Neural cell (in vitro differentiated cells): ENCODE results near the gene SAMD4A. TPM values are rescaled to one million over a fixed set of nuclear protein-coding genes. Genes with fewer than 3 reads are reported as not detected.

Experiments used
- H2AFZ ChIP-seq: fragments of 200-600, 300-800 bp; sonication (generic), shearing (Covaris generic); 2 replicates; pipeline ENCODE4 v1.6.0; 2014; ENCODE audit warnings: low read depth, mild to moderate bottlenecking, antibody characterized with exemption, low read length, moderate library complexity
- H3F3A ChIP-seq: fragments of 200-600 bp; shearing (Covaris generic); 2 replicates; pipeline ENCODE4 v1.6.1; 2016; ENCODE audit warnings: mild to moderate bottlenecking, moderate library complexity, mixed read lengths, antibody characterized with exemption, low read length; ENCODE audit not compliant: insufficient read depth, poor library complexity, severe bottlenecking
- H3K27ac ChIP-seq: fragments of 200-600, 300-800 bp; sonication (generic), shearing (Covaris generic); 2 replicates; pipeline ENCODE4 v1.5.1; 2014; ENCODE audit warnings: mild to moderate bottlenecking, low read length, moderate library complexity
- H3K27me3 ChIP-seq: fragments of 300-800, 200-600 bp; sonication (generic), shearing (Covaris generic); 2 replicates; pipeline ENCODE4 v1.6.0; 2014; ENCODE audit warnings: mild to moderate bottlenecking, low read depth, low read length, moderate library complexity; ENCODE audit not compliant: insufficient read depth
- H3K36me3 ChIP-seq: fragments of 300-800, 200-600 bp; sonication (generic), shearing (Covaris generic); 2 replicates; pipeline ENCODE4 v1.5.1; 2014; ENCODE audit warnings: mild to moderate bottlenecking, antibody characterized with exemption, low read length, moderate library complexity; ENCODE audit not compliant: insufficient read depth
- H3K4me2 ChIP-seq: fragments of 300-800, 200-600 bp; sonication (generic), shearing (Covaris generic); 2 replicates; pipeline ENCODE4 v1.6.0; 2014; ENCODE audit warnings: mild to moderate bottlenecking, low read length
- H3K4me3 ChIP-seq: fragments of 300-800, 200-600 bp; sonication (generic), shearing (Covaris generic); 2 replicates; pipeline ENCODE4 v1.5.1; 2014; ENCODE audit warnings: mild to moderate bottlenecking, low read length, moderate library complexity
- H3K79me2 ChIP-seq: fragments of 200-600 bp; shearing (Covaris generic); replicated peaks from 2 replicates; pipeline ENCODE4 v1.6.0; 2014; ENCODE audit warnings: mild to moderate bottlenecking, low read length, moderate library complexity; ENCODE audit not compliant: insufficient read depth
- H3K9ac ChIP-seq: fragments of 300-800, 200-600 bp; sonication (generic), shearing (Covaris generic); 2 replicates; pipeline ENCODE4 v1.6.1; 2016; ENCODE audit warnings: mild to moderate bottlenecking, low read length, mixed read lengths
- H3K9me2 ChIP-seq: fragments of 200-600 bp; shearing (Covaris generic); 2 replicates; pipeline ENCODE4 v1.6.1; 2016; ENCODE audit warnings: mild to moderate bottlenecking, low read length, mixed read lengths; ENCODE audit not compliant: insufficient read depth
- H3K9me3 ChIP-seq: fragments of 200-600, 300-800 bp; sonication (generic), shearing (Covaris generic); 2 replicates; pipeline ENCODE4 v1.6.1; 2016; ENCODE audit warnings: mild to moderate bottlenecking, mixed run types, low read length, moderate library complexity, mixed read lengths
- H4K20me1 ChIP-seq: fragments of 200-600 bp; shearing (Covaris generic); 2 replicates; pipeline ENCODE4 v1.6.1; 2016; ENCODE audit warnings: mild to moderate bottlenecking, mixed run types; ENCODE audit not compliant: insufficient read depth
- CTCF ChIP-seq: fragments of 450-650 bp; IDR thresholded peaks from 2 replicates; pipeline ENCODE4 v1.5.1; 2014; ENCODE audit warnings: antibody characterized with exemption, mild to moderate bottlenecking, moderate library complexity; ENCODE audit not compliant: poor library complexity, severe bottlenecking
- EP300 ChIP-seq: fragments of 450-650 bp; conservative IDR thresholded peaks from 2 replicates; pipeline ENCODE4 v1.6.1; 2014; ENCODE audit warnings: antibody characterized with exemption, mild to moderate bottlenecking, moderate library complexity; ENCODE audit not compliant: poor library complexity, severe bottlenecking
- EZH2 ChIP-seq: fragments of 200-600, 300-800 bp; shearing (Covaris generic), sonication (generic); IDR thresholded peaks from 2 replicates; pipeline ENCODE4 v1.6.1; 2014; ENCODE audit warnings: antibody characterized with exemption, low read length, borderline replicate concordance, mild to moderate bottlenecking; ENCODE audit not compliant: insufficient read depth, poor library complexity, severe bottlenecking
- MXI1 ChIP-seq: fragments of 450-650 bp; conservative IDR thresholded peaks from 2 replicates; pipeline ENCODE4 v1.6.1; 2014; ENCODE audit warnings: antibody characterized with exemption, mild to moderate bottlenecking; ENCODE audit not compliant: poor library complexity, severe bottlenecking
- POLR2AphosphoS5 ChIP-seq: IDR thresholded peaks from 2 replicates; pipeline ENCODE4 v1.6.1; 2012
- RAD21 ChIP-seq: fragments of 450-650 bp; conservative IDR thresholded peaks from 2 replicates; pipeline ENCODE4 v1.6.1; 2014; ENCODE audit warnings: antibody characterized with exemption, mild to moderate bottlenecking, moderate library complexity
- REST ChIP-seq: IDR thresholded peaks from 2 replicates; pipeline ENCODE4 v1.6.1; 2012; ENCODE audit warnings: borderline replicate concordance
- SMC3 ChIP-seq: fragments of 450-650 bp; conservative IDR thresholded peaks from 2 replicates; pipeline ENCODE4 v1.6.1; 2014; ENCODE audit warnings: antibody characterized with exemption, mild to moderate bottlenecking, moderate library complexity; ENCODE audit not compliant: poor library complexity
- TAF1 ChIP-seq: IDR thresholded peaks from 2 replicates; pipeline ENCODE4 v1.6.1; 2012; ENCODE audit warnings: low read depth
- polyA plus RNA-seq: library from polyadenylated mRNA; depleted of rRNA; stranded (reverse); fragments of >200 nt; gene quantifications from 2 replicates; pipeline ENCODE4 v1.2.3, GENCODE V29; 2014

The SAMD4A gene
- polyA plus RNA-seq, 1 donor from 2014 or later = 1.0 TPM

GRCh38 chr14:54524410-54524809, 42.5 kb upstream of the SAMD4A start (continued):
- TF ChIP-seq CTCF (no peak), MXI1 (no peak), TAF1 (no peak), RAD21 (no peak)

GRCh38 chr14:54528973-54529372, 38.0 kb upstream of the SAMD4A start:
- Histone ChIP-seq H3K9ac (no peak overlapping the region), H3K27me3 (no peaks in the 10 kb centered on the region), H3K4me2 (no peak overlapping the region), H3K36me3 (no peaks in the 10 kb centered on the region), H3F3A (no peaks in the 10 kb centered on the region), H2AFZ (no peak overlapping the region), H3K4me3 (no peak overlapping the region), H3K27ac (no peak overlapping the region), H3K9me3 (no peaks in the 10 kb centered on the region), H3K79me2 (no peaks in the 10 kb centered on the region), H4K20me1 (no peaks in the 10 kb centered on the region), H3K9me2 (no peaks in the 10 kb centered on the region)
- no peak for TF ChIP-seq EP300
- TF ChIP-seq RAD21 = no peak
- TF ChIP-seq REST = no peak
- TF ChIP-seq MXI1 = no peak
- TF ChIP-seq CTCF = no peak
- TF ChIP-seq EZH2 = no peak
- TF ChIP-seq POLR2AphosphoS5 = no peak
- TF ChIP-seq TAF1 = no peak
- no peak for TF ChIP-seq SMC3

GRCh38 chr14:54529811-54530210, 37.1 kb upstream of the SAMD4A start:
- Histone ChIP-seq H3K27ac (no peak overlapping the region), H3F3A (no peaks in the 10 kb centered on the region), H3K79me2 (no peaks in the 10 kb centered on the region), H3K9me2 (no peaks in the 10 kb centered on the region), H3K9ac (no peak overlapping the region), H2AFZ (no peak overlapping the region), H4K20me1 (no peaks in the 10 kb centered on the region), H3K4me2 (no peak overlapping the region), H3K36me3 (no peaks in the 10 kb centered on the region), H3K9me3 (no peaks in the 10 kb centered on the region), H3K4me3 (no peak overlapping the region), H3K27me3 (no peaks in the 10 kb centered on the region)
- no peak for TF ChIP-seq EZH2
- TF ChIP-seq TAF1 = no peak
- no peak for TF ChIP-seq RAD21
- TF ChIP-seq POLR2AphosphoS5 = no peak
- TF ChIP-seq SMC3 = no peak
- no peak for TF ChIP-seq EP300
- TF ChIP-seq CTCF = no peak
- TF ChIP-seq REST = no peak
- TF ChIP-seq MXI1 = no peak
